Gastrocnemius medialis (tissue), 4 donors: Measurements from ENCODE around the gene HCFC1.

Experiments used
- CTCF ChIP-seq, 5 experiments: fragments of 450-650 bp in 3 of 5; fragments of 200-600 bp in 2 of 5; sonication (generic) in 2 of 5; IDR thresholded peaks in 4 of 5; conservative IDR thresholded peaks in 1 of 5; 1 replicate in 4 of 5; 2 replicates in 1 of 5; pipeline ENCODE4 v1.5.1; 2016 to 2019; ENCODE audit warnings: antibody characterized with exemption in 5 of 5, mild to moderate bottlenecking in 3 of 5, moderate library complexity in 3 of 5
- POLR2A ChIP-seq, 2 donors: fragments of 450-650 bp; IDR thresholded peaks; one replicate each; pipeline ENCODE4 v1.6.1; 2017; ENCODE audit warnings: antibody characterized with exemption in 2 of 2, mild to moderate bottlenecking in 2 of 2, moderate library complexity in 2 of 2

- TF ChIP-seq CTCF (IDR thresholded peaks at IDR 0.05 in 4 of 5, conservative IDR thresholded peaks at IDR 0.05 in 1 of 5) (no peak), POLR2A (IDR thresholded peaks at IDR 0.05) (no peak)
Observed at GRCh38 chrX:154013001-154013421, 41.4 kb upstream of the HCFC1 start.
